OCI-LY1 (cell line): Measurements from ENCODE around the gene FAM216A.
"Not testable (repeated sequence)": the region's sequence is repeated elsewhere in the genome, so short reads cannot be mapped to it uniquely, and the experiment has no call there.

Source experiments
- H2AFZ ChIP-seq: fragments of 200-600 bp; sonication (generic), shearing (Covaris generic); 2 replicates; pipeline ENCODE4 v1.6.0; 2014; ENCODE audit warnings: antibody characterized with exemption, mild to moderate bottlenecking, low read length
- H3F3A ChIP-seq: fragments of 200-600 bp; sonication (generic), shearing (Covaris generic); 2 replicates; pipeline ENCODE4 v1.6.0; 2014; ENCODE audit warnings: mild to moderate bottlenecking, antibody characterized with exemption, low read length, moderate library complexity; ENCODE audit not compliant: insufficient read depth
- H3K27ac ChIP-seq: fragments of 200-600 bp; sonication (generic); 2 replicates; pipeline ENCODE4 v1.5.1; 2014; ENCODE audit warnings: low read length, mixed run types, mild to moderate bottlenecking, low read depth; ENCODE audit not compliant: poor library complexity, severe bottlenecking
- H3K27me3 ChIP-seq: fragments of 200-600 bp; sonication (generic); 2 replicates; pipeline ENCODE4 v1.6.0; 2014; ENCODE audit warnings: antibody characterized with exemption, mild to moderate bottlenecking, low read length, moderate library complexity; ENCODE audit not compliant: insufficient read depth
- H3K36me3 ChIP-seq: fragments of 200-600 bp; sonication (generic); 2 replicates; pipeline ENCODE4 v1.6.1; 2014; ENCODE audit warnings: mild to moderate bottlenecking, antibody characterized with exemption, low read length, moderate library complexity, mixed read lengths; ENCODE audit not compliant: insufficient read depth
- H3K4me1 ChIP-seq: fragments of 200-600 bp; sonication (generic); 2 replicates; pipeline ENCODE4 v1.5.1; 2014; ENCODE audit warnings: mild to moderate bottlenecking, low read length, moderate library complexity; ENCODE audit not compliant: insufficient read depth, severe bottlenecking
- H3K4me2 ChIP-seq: fragments of 200-600 bp; sonication (generic), shearing (Covaris generic); 2 replicates; pipeline ENCODE4 v1.6.1; 2014; ENCODE audit warnings: low read length
- H3K4me3 ChIP-seq: fragments of 200-600 bp; sonication (generic); 2 replicates; pipeline ENCODE4 v1.5.1; 2014; ENCODE audit warnings: low read length, low read depth, mild to moderate bottlenecking, mixed read lengths; ENCODE audit not compliant: poor library complexity, severe bottlenecking
- H3K79me2 ChIP-seq: fragments of 200-600 bp; shearing (Covaris generic); 2 replicates; pipeline ENCODE4 v1.6.1; 2016; ENCODE audit warnings: mixed run types, low read length, mixed read lengths; ENCODE audit not compliant: insufficient read depth
- H3K9ac ChIP-seq: fragments of 200-600 bp; sonication (generic), shearing (Covaris generic); 2 replicates; pipeline ENCODE4 v1.6.1; 2014; ENCODE audit warnings: mild to moderate bottlenecking, low read length, mixed read lengths
- H3K9me2 ChIP-seq: fragments of 200-600 bp; sonication (generic), shearing (Covaris generic); 2 replicates; pipeline ENCODE4 v1.6.1; 2014; ENCODE audit warnings: low read depth, mild to moderate bottlenecking, low read length, mixed read lengths
- H3K9me3 ChIP-seq: fragments of 200-600 bp; shearing (Covaris generic); 2 replicates; pipeline ENCODE4 v1.6.1; 2014; ENCODE audit warnings: low read length, mixed read lengths
- H4K20me1 ChIP-seq: fragments of 200-600 bp; sonication (generic), shearing (Covaris generic); 2 replicates; pipeline ENCODE4 v1.6.0; 2016; ENCODE audit warnings: mild to moderate bottlenecking, low read length; ENCODE audit not compliant: insufficient read depth
- CTCF ChIP-seq: fragments of 200-600 bp; sonication (generic), shearing (Covaris generic); IDR thresholded peaks from 2 replicates; pipeline ENCODE4 v1.5.1; 2017; ENCODE audit warnings: mild to moderate bottlenecking, antibody characterized with exemption, low read length, moderate library complexity, mixed read lengths
- EZH2 ChIP-seq: fragments of 200-600 bp; sonication (generic), shearing (Covaris generic); IDR thresholded peaks from 2 replicates; pipeline ENCODE4 v1.8.0; 2017; ENCODE audit warnings: borderline replicate concordance, mixed run types, mild to moderate bottlenecking, antibody characterized with exemption, low read length, moderate library complexity, mixed read lengths

FAM216A gene

DNA sequence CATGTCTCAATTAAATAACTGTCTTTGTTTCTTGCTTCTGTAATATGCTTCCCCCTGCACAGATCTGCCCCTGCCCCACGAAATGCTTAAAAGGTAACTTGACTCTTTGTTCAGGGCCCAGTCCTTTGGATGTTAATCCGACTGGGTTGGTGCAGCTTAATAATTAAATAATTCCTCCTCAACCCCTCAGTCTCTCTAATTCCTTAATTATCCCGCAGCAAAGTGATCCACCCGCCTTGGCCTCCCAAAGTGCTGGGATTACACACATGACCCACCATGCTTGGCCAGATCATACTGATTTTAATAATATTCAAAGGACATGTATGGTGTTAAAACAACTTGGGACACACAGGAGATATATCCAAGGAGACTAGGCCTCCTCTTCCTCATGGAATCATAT, 46.9 kb upstream of the FAM216A start:
- TF ChIP-seq EZH2: no peak
- TF ChIP-seq CTCF: no peak
- Histone ChIP-seq H2AFZ (no peak overlapping the region), H3F3A (no peaks in the 10 kb centered on the region), H3K4me2 (no peak overlapping the region), H3K36me3 (no peaks in the 10 kb centered on the region), H4K20me1 (no peaks in the 10 kb centered on the region), H3K9me2 (no peaks in the 10 kb centered on the region), H3K79me2 (no peaks in the 10 kb centered on the region), H3K9me3 (no peaks in the 10 kb centered on the region), H3K27me3 (no peaks in the 10 kb centered on the region), H3K27ac (no peak overlapping the region), H3K4me1 (peaks cover 9% of the 10 kb centered on the region), H3K4me3 (no peak overlapping the region), H3K9ac (no peak overlapping the region)

GRCh38 chr12:110424237-110424636, 44.4 kb upstream of the FAM216A start:
- Histone ChIP-seq H3K27me3 (no peaks in the 10 kb centered on the region), H2AFZ (no peak overlapping the region), H3K27ac (no peak overlapping the region), H3K36me3 (no peaks in the 10 kb centered on the region), H4K20me1 (no peaks in the 10 kb centered on the region), H3K79me2 (no peaks in the 10 kb centered on the region), H3K4me1 (no peaks in the 10 kb centered on the region), H3K4me2 (no peak overlapping the region), H3F3A (no peaks in the 10 kb centered on the region), H3K9me3 (no peaks in the 10 kb centered on the region), H3K9me2 (no peaks in the 10 kb centered on the region), H3K9ac (no peak overlapping the region), H3K4me3 (no peak overlapping the region)
- TF ChIP-seq CTCF: no peak
- no peak for TF ChIP-seq EZH2

- H3K27ac ChIP-seq: no peak overlapping the region
Observed at GRCh38 chr12:110426406-110426805, 42.2 kb upstream of the FAM216A start.

GRCh38 chr12:110429676-110430075, 39.0 kb upstream of the FAM216A start:
- not testable (repeated sequence) for H3K9me3 ChIP-seq, H3K4me2 ChIP-seq, H3K9me2 ChIP-seq, H2AFZ ChIP-seq, H3K4me3 ChIP-seq, H3K27ac ChIP-seq, H3F3A ChIP-seq, H3K36me3 ChIP-seq, H3K79me2 ChIP-seq, H3K9ac ChIP-seq, H4K20me1 ChIP-seq, H3K27me3 ChIP-seq, H3K4me1 ChIP-seq

More at GRCh38 chr12:110426406-110426805, 42.2 kb upstream of the FAM216A start:
- Histone ChIP-seq H3K79me2 (no peaks in the 10 kb centered on the region), H3K9me2 (no peaks in the 10 kb centered on the region), H3K9me3 (no peaks in the 10 kb centered on the region), H3F3A (no peaks in the 10 kb centered on the region), H2AFZ (no peak overlapping the region), H3K9ac (no peak overlapping the region), H3K4me1 (no peaks in the 10 kb centered on the region), H3K4me3 (no peak overlapping the region), H4K20me1 (no peaks in the 10 kb centered on the region), H3K27me3 (no peaks in the 10 kb centered on the region), H3K36me3 (no peaks in the 10 kb centered on the region), H3K4me2 (no peak overlapping the region)
- no peak for TF ChIP-seq EZH2
- TF ChIP-seq CTCF: no peak
